ENCODE measurements around the gene NRXN3. TPM values are rescaled to one million over a fixed set of nuclear protein-coding genes. Genes with fewer than 3 reads are reported as not detected.
A peak's percentile ranks its signal among the peaks of the same experiment; 100 is the strongest.

Gene NRXN3
- total RNA-seq, 1 experiment from 2014 or later, result not detected

DNA sequence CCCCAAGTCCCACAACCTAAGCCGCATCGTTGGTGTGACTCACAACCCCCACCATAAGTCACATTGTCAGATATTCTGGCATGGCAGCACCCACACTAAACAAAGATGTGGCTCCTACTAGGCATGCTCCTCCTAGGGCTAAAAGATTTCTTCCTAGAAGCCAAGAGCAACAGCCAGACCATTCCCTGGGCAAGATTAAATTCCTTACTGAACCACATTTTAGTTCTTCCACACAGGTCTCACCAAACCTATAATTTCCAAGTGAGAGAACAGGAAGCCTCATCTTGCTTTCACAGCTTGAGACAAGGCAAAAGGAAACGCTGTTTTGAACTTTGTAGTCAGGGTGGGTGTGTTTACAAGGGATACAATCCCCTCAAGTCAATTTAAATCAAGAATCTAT lies 1408.3 kb downstream of the NRXN3 start:
- TF ChIP-seq, protein P1, sequence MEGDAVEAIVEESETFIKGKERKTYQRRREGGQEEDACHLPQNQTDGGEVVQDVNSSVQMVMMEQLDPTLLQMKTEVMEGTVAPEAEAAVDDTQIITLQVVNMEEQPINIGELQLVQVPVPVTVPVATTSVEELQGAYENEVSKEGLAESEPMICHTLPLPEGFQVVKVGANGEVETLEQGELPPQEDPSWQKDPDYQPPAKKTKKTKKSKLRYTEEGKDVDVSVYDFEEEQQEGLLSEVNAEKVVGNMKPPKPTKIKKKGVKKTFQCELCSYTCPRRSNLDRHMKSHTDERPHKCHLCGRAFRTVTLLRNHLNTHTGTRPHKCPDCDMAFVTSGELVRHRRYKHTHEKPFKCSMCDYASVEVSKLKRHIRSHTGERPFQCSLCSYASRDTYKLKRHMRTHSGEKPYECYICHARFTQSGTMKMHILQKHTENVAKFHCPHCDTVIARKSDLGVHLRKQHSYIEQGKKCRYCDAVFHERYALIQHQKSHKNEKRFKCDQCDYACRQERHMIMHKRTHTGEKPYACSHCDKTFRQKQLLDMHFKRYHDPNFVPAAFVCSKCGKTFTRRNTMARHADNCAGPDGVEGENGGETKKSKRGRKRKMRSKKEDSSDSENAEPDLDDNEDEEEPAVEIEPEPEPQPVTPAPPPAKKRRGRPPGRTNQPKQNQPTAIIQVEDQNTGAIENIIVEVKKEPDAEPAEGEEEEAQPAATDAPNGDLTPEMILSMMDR (IDR thresholded peaks at IDR 0.05; ENCODE audit: unreplicated experiment), result no peak
- Mint-ChIP-seq H3K4me1 (ENCODE audit: low read depth, unreplicated experiment) (no peaks in the 10 kb centered on the region), H3K27me3 (ENCODE audit: unreplicated experiment) (no peaks in the 10 kb centered on the region), H3K4me3 (ENCODE audit: low read depth, unreplicated experiment) (no peak overlapping the region), H3K27ac (ENCODE audit: unreplicated experiment) (no peak overlapping the region), H3K36me3 (ENCODE audit: insufficient read depth, unreplicated experiment) (no peaks in the 10 kb centered on the region), H3K9me3 (ENCODE audit: low read depth, unreplicated experiment) (no peaks in the 10 kb centered on the region)
- intact Hi-C loops (cut with micrococcal nuclease; ENCODE audit: unreplicated experiment), result no loop called here
- DNase-seq, result no peak
- CTCF ChIA-PET, result interaction anchor here (0.6 to 1.2 kb wide), 2 partner anchors 18 to 129 kb away, joined by 3 to 4 read pairs; no protein-coding TSS in a partner anchor
- BruUV-seq (replicated peaks), result no TSS peak

DNA sequence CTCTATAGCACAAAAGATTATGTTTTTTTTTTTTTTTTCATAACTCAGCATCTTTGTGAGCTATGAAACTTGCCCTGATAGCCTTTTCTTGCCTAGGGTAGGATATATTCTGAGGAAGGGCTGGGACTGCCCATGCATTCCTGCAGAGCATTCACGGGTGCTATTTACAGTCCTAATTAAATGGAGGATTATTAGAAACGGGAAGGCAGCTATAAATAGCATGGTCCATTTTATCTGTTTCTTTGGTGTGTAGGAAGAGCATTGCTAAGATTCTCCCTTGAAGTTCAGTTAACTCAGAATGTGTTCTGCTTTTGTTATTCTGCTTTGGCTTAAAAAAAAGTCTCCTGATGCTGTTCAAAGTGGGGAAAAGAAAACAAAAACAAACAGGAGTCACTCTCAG lies 1410.2 kb downstream of the NRXN3 start:
- intact Hi-C loops (cut with micrococcal nuclease; ENCODE audit: unreplicated experiment), result no loop called here
- TF ChIP-seq, protein P1 (IDR thresholded peaks at IDR 0.05; ENCODE audit: unreplicated experiment), result no peak
- Mint-ChIP-seq H3K27ac (ENCODE audit: unreplicated experiment) (no peak overlapping the region), H3K27me3 (ENCODE audit: unreplicated experiment) (no peaks in the 10 kb centered on the region), H3K36me3 (ENCODE audit: insufficient read depth, unreplicated experiment) (no peaks in the 10 kb centered on the region), H3K4me1 (ENCODE audit: low read depth, unreplicated experiment) (no peaks in the 10 kb centered on the region), H3K4me3 (ENCODE audit: low read depth, unreplicated experiment) (no peak overlapping the region), H3K9me3 (ENCODE audit: low read depth, unreplicated experiment) (no peaks in the 10 kb centered on the region)
- CTCF ChIA-PET, result no interaction called here
- no peak for DNase-seq
- no TSS peak for BruUV-seq (replicated peaks)

DNA sequence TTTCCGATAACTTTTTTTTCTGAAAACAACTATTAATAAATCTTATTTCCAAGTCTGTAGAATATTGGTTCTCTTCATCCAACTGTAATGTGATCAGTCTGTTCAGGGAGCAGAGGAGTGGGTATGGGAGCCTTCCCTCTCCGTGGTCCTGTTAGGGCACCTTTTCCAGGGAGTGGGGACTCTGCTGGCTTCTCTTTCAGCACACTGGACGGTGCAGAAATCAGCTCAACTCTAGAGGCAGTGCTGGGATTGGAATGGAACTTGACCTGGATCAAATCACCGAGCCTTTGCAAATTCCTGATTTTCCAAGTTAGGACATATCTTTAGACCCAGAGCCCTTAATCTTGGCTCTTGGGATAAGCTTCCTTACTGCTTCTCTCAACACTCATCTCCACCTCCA lies 1410.7 kb downstream of the NRXN3 start:
- Mint-ChIP-seq H3K36me3 (ENCODE audit: insufficient read depth, unreplicated experiment) (no peaks in the 10 kb centered on the region), H3K4me3 (ENCODE audit: low read depth, unreplicated experiment) (no peak overlapping the region), H3K9me3 (ENCODE audit: low read depth, unreplicated experiment) (no peaks in the 10 kb centered on the region), H3K27ac (ENCODE audit: unreplicated experiment) (no peak overlapping the region), H3K27me3 (ENCODE audit: unreplicated experiment) (no peaks in the 10 kb centered on the region), H3K4me1 (ENCODE audit: low read depth, unreplicated experiment) (no peaks in the 10 kb centered on the region)
- intact Hi-C loops (cut with micrococcal nuclease; ENCODE audit: unreplicated experiment), result no loop called here
- no peak for DNase-seq
- no TSS peak for BruUV-seq (replicated peaks)
- TF ChIP-seq, protein P1 (IDR thresholded peaks at IDR 0.05; ENCODE audit: unreplicated experiment), result no peak
- CTCF ChIA-PET, result no interaction called here

DNA sequence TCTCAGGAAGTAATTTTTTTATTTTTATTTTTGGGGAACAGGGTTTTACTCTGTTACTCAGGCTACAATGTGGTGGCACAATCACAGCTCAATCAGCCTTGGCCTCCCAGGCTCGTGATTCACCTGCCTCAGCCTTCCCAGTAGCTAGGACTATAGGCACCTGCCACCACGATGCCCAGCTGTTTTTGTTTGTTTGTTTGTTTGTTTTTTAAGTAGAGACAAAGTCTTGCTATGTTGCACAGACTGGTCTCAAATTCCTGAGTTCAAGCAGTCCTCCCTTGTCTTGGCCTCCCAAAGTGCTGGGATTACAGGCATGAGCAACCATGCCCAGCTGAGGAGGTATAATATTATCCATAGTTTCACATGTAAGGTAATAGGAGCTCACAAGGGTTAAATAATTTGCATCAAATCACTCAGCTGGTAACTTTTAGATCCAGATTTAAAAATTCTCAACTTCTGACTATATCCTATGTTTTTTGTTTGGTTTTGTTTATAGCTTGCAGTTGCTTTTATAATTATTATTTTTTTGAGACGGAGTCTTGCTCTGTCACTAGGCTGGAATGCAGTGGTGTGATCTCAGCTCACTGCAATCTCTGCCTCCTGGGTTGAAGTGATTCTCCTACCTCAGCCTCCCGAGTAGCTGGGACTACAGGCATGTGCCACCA lies 1411.9 kb downstream of the NRXN3 start:
- no peaks in the 10 kb centered on the region for H3K9me3 Mint-ChIP-seq (ENCODE audit: low read depth, unreplicated experiment)
- CTCF ChIA-PET, result interaction anchor here (0.6 to 0.7 kb wide), 2 partner anchors 23 to 366 kb away, joined by 3 read pairs; no protein-coding TSS in a partner anchor
- DNase-seq, result peak; percentile 5
- H3K4me1 Mint-ChIP-seq (ENCODE audit: low read depth, unreplicated experiment), result no peaks in the 10 kb centered on the region
- no peaks in the 10 kb centered on the region for H3K36me3 Mint-ChIP-seq (ENCODE audit: insufficient read depth, unreplicated experiment)
- intact Hi-C loops (cut with micrococcal nuclease; ENCODE audit: unreplicated experiment), result no loop called here
- TF ChIP-seq, protein P1 (IDR thresholded peaks at IDR 0.05; ENCODE audit: unreplicated experiment), result no peak
- H3K4me3 Mint-ChIP-seq (ENCODE audit: low read depth, unreplicated experiment), result no peak overlapping the region
- BruUV-seq (replicated peaks), result no TSS peak
- H3K27me3 Mint-ChIP-seq (ENCODE audit: unreplicated experiment), result no peaks in the 10 kb centered on the region
- no peak overlapping the region for H3K27ac Mint-ChIP-seq (ENCODE audit: unreplicated experiment)
